Right lobe of liver (tissue), 6 donors: ENCODE results near the gene FOXP1. TPM values are rescaled to one million over a fixed set of nuclear protein-coding genes. Genes with fewer than 3 reads are reported as not detected.
A peak's percentile ranks its signal among the peaks of the same experiment; 100 is the strongest.

Experiments used
- ATAC-seq, 4 donors: fragments of 200-7000 bp; cut with Tn5 transposase; one replicate each; pipeline ENCODE4 v1.9.1; 2020; ENCODE audit warnings: mild to moderate bottlenecking in 4 of 4, moderate library complexity in 4 of 4
- DNase-seq, 3 donors: peaks; one replicate each; pipeline ENCODE4 v3.0.0-alpha.2; 2020
- H3K27ac ChIP-seq, 3 donors: fragments of 200-600 bp; one replicate each; pipeline ENCODE4 v1.8.0; 2022
- H3K27me3 ChIP-seq, 2 donors: fragments of 200-600 bp; one replicate each; pipeline ENCODE4 v1.8.0; 2022
- H3K36me3 ChIP-seq, 4 donors: fragments of 200-600 bp; sonication (generic) in 1 of 4; one replicate each; pipeline versions ENCODE4 v1.5.1 to v1.8.0; 2017 to 2022; ENCODE audit warnings: control low read depth in 1 of 4
- H3K4me1 ChIP-seq, 4 donors: fragments of 200-600 bp; sonication (generic) in 1 of 4; one replicate each; pipeline versions ENCODE4 v1.5.1 to v1.8.0; 2017 to 2022; ENCODE audit warnings: control low read depth in 1 of 4
- H3K4me3 ChIP-seq, 3 donors: fragments of 200-600 bp; one replicate each; pipeline ENCODE4 v1.8.0; 2022
- H3K9me3 ChIP-seq, 4 donors: fragments of 200-600 bp; sonication (generic) in 1 of 4; one replicate each; pipeline versions ENCODE4 v1.5.1 to v1.8.0; 2017 to 2022; ENCODE audit warnings: control low read depth in 1 of 4
- CTCF ChIP-seq, 4 donors: fragments of 200-600 bp in 3 of 4; fragments of 450-650 bp in 1 of 4; IDR thresholded peaks; one replicate each; pipeline versions ENCODE4 v1.5.1 to v1.8.0; 2016 to 2022; ENCODE audit warnings: antibody characterized with exemption in 4 of 4, mild to moderate bottlenecking in 2 of 4
- POLR2A ChIP-seq: fragments of 450-650 bp; IDR thresholded peaks from one replicate; pipeline ENCODE4 v1.6.1; 2017; ENCODE audit warnings: antibody characterized with exemption, mild to moderate bottlenecking
- WGBS: methylation state at CpG from one replicate; pipeline ENCODE4 v1.1.6; 2018; ENCODE audit warnings: low coverage, low lambda C conversion rate; ENCODE audit not compliant: insufficient coverage; ENCODE audit errors: missing lambda C conversion rate; 5-methylcytosine and 5-hydroxymethylcytosine counted together
- intact Hi-C, 2 donors: fragments of 100-400 bp; cut with DNase I; formaldehyde crosslinking; loops; one replicate each; pipeline versions ENCODE4 v1.11.2 to v1.14.1; 2022
- total RNA-seq, 6 experiments: library from RNA; depleted of rRNA in 2 of 6; stranded (reverse); fragments of >200 nt in 2 of 6; fragmentation: NEBNext Ultra II Directional in 3 of 6; extraction: Animal tissue kit (Norgen Biotek cat#: 25700) in 3 of 6; gene quantifications; one replicate each; pipeline versions ENCODE4 v1.1.0 to v1.2.4, GENCODE V29; 2016 to 2023
- donor health status: DM: no; HTN: yes; CAD: no.
- donor health status: DM: no; HTN: no; CAD: no.
- donor health status: DM: no; HTN: no; CAD: no.
- donor health status: DM: no; HTN: yes; CAD: no.
- donor health status: DM: no; HTN: yes; CAD: no.

Gene FOXP1
- total RNA-seq, 6 experiments from 2014 or later, result 26.7 to 47.7 (median 35.2) TPM

GRCh38 chr3:71132995-71133730 is 450.4 kb downstream of the FOXP1 start:
- peak overlapping the region; percentile 65 to 90 (median 81) for H3K27ac ChIP-seq
- peak overlapping the region in 1 of 3 donors; percentile 0 for H3K4me3 ChIP-seq
- no peaks in the 10 kb centered on the region for H3K36me3 ChIP-seq
- peaks cover 0 to 48% (median 24%) of the 10 kb centered on the region in 4 donors for H3K4me1 ChIP-seq
- H3K27me3 ChIP-seq, result no peaks in the 10 kb centered on the region
- no peaks in the 10 kb centered on the region for H3K9me3 ChIP-seq
- peak; percentile 42 to 66 (median 56) for ATAC-seq
- intact Hi-C loops, result no loop called here
- peak in 1 of 3 donors; percentile 55 for DNase-seq
- 51% methylated on average over 8 of the region's 8 CpGs for WGBS
- no peak for TF ChIP-seq CTCF (IDR thresholded peaks at IDR 0.05)

- DNase-seq (no peak), ATAC-seq (no peak)
- no peak overlapping the region for H3K4me3 ChIP-seq
- 58% methylated on average over 7 of the region's 10 CpGs for whole genome bisulfite sequencing
- H3K27ac ChIP-seq, result peak overlapping the region; percentile 90 to 95 (median 95)
- H3K36me3 ChIP-seq, result no peaks in the 10 kb centered on the region
- no peaks in the 10 kb centered on the region for H3K9me3 ChIP-seq
- H3K27me3 ChIP-seq, result no peaks in the 10 kb centered on the region
- intact Hi-C loops, result no loop called here
- TF ChIP-seq CTCF (IDR thresholded peaks at IDR 0.05), result no peak
- TF ChIP-seq POLR2A, result no peak
- H3K4me1 ChIP-seq, result peaks cover 0 to 61% (median 30%) of the 10 kb centered on the region in 4 donors
Observed at GRCh38 chr3:71131375-71132314, 451.9 kb downstream of the FOXP1 start.

GRCh38 chr3:71130471-71131374 is 452.8 kb downstream of the FOXP1 start:
- H3K4me3 ChIP-seq, result peak overlapping the region; percentile 36 to 57 (median 51)
- H3K27ac ChIP-seq, result peak overlapping the region; percentile 90 to 95 (median 95)
- H3K36me3 ChIP-seq, result no peaks in the 10 kb centered on the region
- peaks cover 0 to 59% (median 28%) of the 10 kb centered on the region in 4 donors for H3K4me1 ChIP-seq
- ATAC-seq (peak; percentile 64 to 80 (median 74)), DNase-seq (peak; percentile 60 to 75 (median 73))
- WGBS, result 5% methylated on average over 19 of the region's 19 CpGs
- no peaks in the 10 kb centered on the region for H3K9me3 ChIP-seq
- TF ChIP-seq POLR2A (peak; percentile 82), CTCF (IDR thresholded peaks at IDR 0.05) (no peak)
- intact Hi-C loops, result no loop called here
- no peaks in the 10 kb centered on the region for H3K27me3 ChIP-seq
